ENCODE results near the gene CCDC201.
"Not testable (repeated sequence)": the region's sequence is repeated elsewhere in the genome, so short reads cannot be mapped to it uniquely, and the experiment has no call there.

GRCh38 chr7:45832433-45833177, 40.3 kb downstream of the CCDC201 start:
- TF ChIP-seq CTCF (IDR thresholded peaks at IDR 0.05; ENCODE audit: low read length); EZH2 (optimal IDR thresholded peaks at IDR 0.05; ENCODE audit: low read depth, low read length): not testable (repeated sequence)
